Stimulated activated CD8-positive, alpha-beta memory T cell treated with anti-CD3 and anti-CD28 coated beads, Interleukin-4, amount 100 ng/mL, for 24 hours (primary cell): ENCODE data around the gene PAPPA.

Experiments used
- DNase-seq: peaks from one replicate; pipeline ENCODE4 v3.0.0-alpha.2; 2020; ENCODE audit warnings: low read depth

Gene PAPPA

GRCh38 chr9:116153765-116154333, at the start of gene PAPPA:
Gene PAPPA, plus strand, starts transcription at chr9:116153791. Its CDS starts 382 bp downstream, at chr9:116154173.
- no peak for DNase-seq

- DNase-seq = no peak
Observed at GRCh38 chr9:116103976-116104820, 49.4 kb upstream of the PAPPA start.

- no peak for DNase-seq
Observed at GRCh38 chr9:116112236-116112635, 41.4 kb upstream of the PAPPA start.

GRCh38 chr9:116115761-116116353, 37.7 kb upstream of the PAPPA start:
- no peak for DNase-seq

- DNase-seq = no peak
Observed at GRCh38 chr9:116116393-116116792, 37.2 kb upstream of the PAPPA start.

GRCh38 chr9:116123171-116123570, 30.4 kb upstream of the PAPPA start:
- no peak for DNase-seq

- no peak for DNase-seq
Observed at GRCh38 chr9:116124472-116125040, 29.0 kb upstream of the PAPPA start.

GRCh38 chr9:116133163-116133562, 20.4 kb upstream of the PAPPA start:
- DNase-seq = no peak

- DNase-seq = no peak
Observed at GRCh38 chr9:116134975-116135374, 18.6 kb upstream of the PAPPA start.

- DNase-seq = no peak
Observed at GRCh38 chr9:116137010-116137409, 16.6 kb upstream of the PAPPA start.

- no peak for DNase-seq
Observed at GRCh38 chr9:116137581-116137980, 16.0 kb upstream of the PAPPA start.

- DNase-seq = no peak
Observed at GRCh38 chr9:116141864-116142561, 11.6 kb upstream of the PAPPA start.

GRCh38 chr9:116142706-116143492, 10.7 kb upstream of the PAPPA start:
- no peak for DNase-seq

GRCh38 chr9:116144038-116144437, 9.6 kb upstream of the PAPPA start:
- no peak for DNase-seq

GRCh38 chr9:116144555-116144954, 9.0 kb upstream of the PAPPA start:
- DNase-seq = no peak

- no peak for DNase-seq
Observed at GRCh38 chr9:116145036-116145435, 8.6 kb upstream of the PAPPA start.

- no peak for DNase-seq
Observed at GRCh38 chr9:116147821-116148220, 5.8 kb upstream of the PAPPA start.

GRCh38 chr9:116149844-116150243, 3.7 kb upstream of the PAPPA start:
- no peak for DNase-seq

- DNase-seq = no peak
Observed at GRCh38 chr9:116151199-116151598, 2.4 kb upstream of the PAPPA start.

GRCh38 chr9:116151966-116152381, 1.6 kb upstream of the PAPPA start:
- no peak for DNase-seq

- DNase-seq = no peak
Observed at GRCh38 chr9:116152390-116152789, 1.2 kb upstream of the PAPPA start.
